HEK293 (cell line): ENCODE results near the gene NOBOX.

ENCODE experiments used
- CTCF ChIA-PET: fragments of 350-600 bp; formaldehyde crosslinking; extraction: SDS; loops from one replicate; lab custom pipeline; 2021; ENCODE audit warnings: antibody characterized with exemption; lab: Yijun Ruan, JAX
- POLR2A ChIA-PET: fragments of 300-600 bp; formaldehyde crosslinking; extraction: SDS; loops from one replicate; lab custom pipeline; 2020; ENCODE audit warnings: antibody characterized with exemption, inconsistent platforms; lab: Yijun Ruan, JAX
- H3K27ac ChIP-seq: fragments of 200-500 bp; sonication (Bioruptor generic); 2 replicates; pipeline ENCODE4 v1.5.1; 2014; ENCODE audit warnings: low read depth, low read length, control low read depth, inconsistent platforms; ENCODE audit errors: extremely low read depth
- H3K36me3 ChIP-seq, 2 experiments: fragments of 200-500 bp in 1 of 2; sonication (Bioruptor generic) in 1 of 2; 1 replicate in 1 of 2; 2 replicates in 1 of 2; pipeline ENCODE4 v1.5.1; 2014 to 2017; ENCODE audit warnings: inconsistent platforms in 2 of 2, low read length in 2 of 2; ENCODE audit not compliant: control insufficient read depth in 2 of 2, insufficient read depth in 1 of 2
- H3K4me1 ChIP-seq: fragments of 200-500 bp; sonication (Bioruptor generic); 2 replicates; pipeline ENCODE4 v1.5.1; 2014; ENCODE audit warnings: mild to moderate bottlenecking, low read length, inconsistent platforms; ENCODE audit not compliant: control insufficient read depth, insufficient read depth
- H3K4me3 ChIP-seq: 2 replicates; pipeline ENCODE4 v1.5.1; 2011; ENCODE audit warnings: low read depth, mild to moderate bottlenecking, control low read depth, low read length, moderate library complexity
- H3K9me3 ChIP-seq: fragments of 200-500 bp; sonication (Bioruptor generic); 2 replicates; pipeline ENCODE4 v1.5.1; 2014; ENCODE audit warnings: low read depth, low read length, inconsistent platforms; ENCODE audit not compliant: control insufficient read depth, insufficient read depth
- CTCF ChIP-seq: fragments of 450-650 bp; formaldehyde crosslinking; IDR thresholded peaks from 2 replicates; pipeline ENCODE4 v1.5.1; 2016; ENCODE audit warnings: missing biosample characterization, missing genetic modification characterization
- ELK4 ChIP-seq: IDR thresholded peaks from 2 replicates; pipeline ENCODE4 v1.6.1; 2011; ENCODE audit warnings: mild to moderate bottlenecking, low read depth, low read length, borderline replicate concordance
- FEZF1 ChIP-seq: fragments of 450-650 bp; formaldehyde crosslinking; IDR thresholded peaks from 2 replicates; pipeline ENCODE4 v1.5.1; 2016; ENCODE audit warnings: missing biosample characterization, missing genetic modification characterization
- HOXC10 ChIP-seq: sonication (generic); formaldehyde crosslinking; IDR thresholded peaks from 2 replicates; pipeline ENCODE4 v1.8.1; 2023; ENCODE audit warnings: mild to moderate bottlenecking, missing genetic modification reagents
- KLF7 ChIP-seq: fragments of 450-650 bp; formaldehyde crosslinking; IDR thresholded peaks from 2 replicates; pipeline ENCODE4 v1.5.1; 2016; ENCODE audit warnings: missing biosample characterization, missing genetic modification characterization, borderline replicate concordance
- PRDM4 ChIP-seq: fragments of 450-650 bp; formaldehyde crosslinking; IDR thresholded peaks from 2 replicates; pipeline ENCODE4 v1.5.1; 2017; ENCODE audit warnings: missing biosample characterization, missing genetic modification characterization
- RBAK ChIP-seq: fragments of 450-650 bp; formaldehyde crosslinking; IDR thresholded peaks from 2 replicates; pipeline ENCODE4 v1.5.1; 2016; ENCODE audit warnings: missing biosample characterization, missing genetic modification characterization
- SALL2 ChIP-seq: fragments of 450-650 bp; formaldehyde crosslinking; IDR thresholded peaks from 2 replicates; pipeline ENCODE4 v1.5.0; 2017; ENCODE audit warnings: missing biosample characterization, mild to moderate bottlenecking, missing genetic modification characterization, borderline replicate concordance
- SP3 ChIP-seq: fragments of 450-650 bp; formaldehyde crosslinking; IDR thresholded peaks from 2 replicates; pipeline ENCODE4 v1.5.1; 2016; ENCODE audit warnings: missing biosample characterization, missing genetic modification characterization
- TRIM28 ChIP-seq: IDR thresholded peaks from 2 replicates; pipeline ENCODE4 v1.6.1; 2011; ENCODE audit warnings: low read length, control low read depth, borderline replicate concordance
- TSHZ1 ChIP-seq: fragments of 450-650 bp; formaldehyde crosslinking; IDR thresholded peaks from 2 replicates; pipeline ENCODE4 v1.5.1; 2016; ENCODE audit warnings: missing biosample characterization, missing genetic modification characterization, borderline replicate concordance
- YY1 ChIP-seq: fragments of 450-650 bp; formaldehyde crosslinking; IDR thresholded peaks from 2 replicates; pipeline ENCODE4 v1.5.1; 2018; ENCODE audit warnings: missing biosample characterization, missing genetic modification characterization
- ZFP69B ChIP-seq: fragments of 450-650 bp; formaldehyde crosslinking; IDR thresholded peaks from 2 replicates; pipeline ENCODE4 v1.5.1; 2016; ENCODE audit warnings: missing biosample characterization, missing genetic modification characterization
- ZNF140 ChIP-seq: fragments of 450-650 bp; formaldehyde crosslinking; IDR thresholded peaks from 2 replicates; pipeline ENCODE4 v1.5.1; 2016; ENCODE audit warnings: missing biosample characterization, missing genetic modification characterization
- ZNF2 ChIP-seq: fragments of 450-650 bp; formaldehyde crosslinking; IDR thresholded peaks from 2 replicates; pipeline ENCODE4 v1.5.1; 2016; ENCODE audit warnings: missing biosample characterization, missing genetic modification characterization
- ZNF202 ChIP-seq: fragments of 450-650 bp; formaldehyde crosslinking; IDR thresholded peaks from 2 replicates; pipeline ENCODE4 v1.5.1; 2016; ENCODE audit warnings: missing biosample characterization, missing genetic modification characterization, borderline replicate concordance
- ZNF362 ChIP-seq: fragments of 450-650 bp; formaldehyde crosslinking; IDR thresholded peaks from 2 replicates; pipeline ENCODE4 v1.5.1; 2016; ENCODE audit warnings: missing biosample characterization, missing genetic modification characterization
- ZNF488 ChIP-seq: fragments of 450-650 bp; formaldehyde crosslinking; IDR thresholded peaks from 2 replicates; pipeline ENCODE4 v1.5.1; 2016; ENCODE audit warnings: missing biosample characterization, missing genetic modification characterization
- ZNF513 ChIP-seq: fragments of 450-650 bp; IDR thresholded peaks from 2 replicates; pipeline ENCODE4 v1.5.1; 2018; ENCODE audit warnings: missing biosample characterization, missing genetic modification characterization
- ZNF623 ChIP-seq: fragments of 450-650 bp; formaldehyde crosslinking; IDR thresholded peaks from 2 replicates; pipeline ENCODE4 v1.5.1; 2016; ENCODE audit warnings: missing biosample characterization, missing genetic modification characterization
- ZNF645 ChIP-seq: fragments of 450-650 bp; formaldehyde crosslinking; IDR thresholded peaks from 2 replicates; pipeline ENCODE4; 2016; ENCODE audit warnings: missing biosample characterization, missing genetic modification characterization
- ZNF654 ChIP-seq: fragments of 450-650 bp; formaldehyde crosslinking; IDR thresholded peaks from 2 replicates; pipeline ENCODE4 v1.5.1; 2016; ENCODE audit warnings: low read depth, missing biosample characterization, missing genetic modification characterization
- ZNF701 ChIP-seq: fragments of 450-650 bp; formaldehyde crosslinking; IDR thresholded peaks from 2 replicates; pipeline ENCODE4 v1.5.1; 2016; ENCODE audit warnings: missing biosample characterization, missing genetic modification characterization

Gene NOBOX

GRCh38 chr7:144391823-144392255 is 11.7 kb downstream of the NOBOX start:
- no peaks in the 10 kb centered on the region for H3K36me3 ChIP-seq
- POLR2A ChIA-PET = no interaction called here
- no peaks in the 10 kb centered on the region for H3K9me3 ChIP-seq
- H3K27ac ChIP-seq = no peak overlapping the region
- H3K4me3 ChIP-seq = no peak overlapping the region
- peaks cover 3% of the 10 kb centered on the region; the same call in 1 of the 2 replicates for H3K4me1 ChIP-seq
- TF ChIP-seq ZNF623 (tag by site-specific recombination) (no peak), TSHZ1 (tag by site-specific recombination) (no peak), CTCF (peak; percentile 69), ZNF645 (tag by site-specific recombination) (no peak), ZNF140 (tag by site-specific recombination) (no peak), ZNF513 (tag by site-specific recombination) (peak; percentile 25; the same call in 1 of the 2 replicates), ZNF654 (tag by site-specific recombination) (peak; percentile 100), ZFP69B (tag by site-specific recombination) (no peak), RBAK (no peak), TRIM28 (no peak), ZNF701 (tag by site-specific recombination) (no peak), SP3 (tag by site-specific recombination) (no peak), YY1 (no peak), ZNF2 (tag by site-specific recombination) (no peak; the same call in 1 of the 2 replicates), ZNF202 (tag by site-specific recombination) (no peak), FEZF1 (no peak), HOXC10 (no peak), ELK4 (no peak), KLF7 (tag by site-specific recombination) (no peak), ZNF488 (tag by site-specific recombination) (no peak), SALL2 (tag by site-specific recombination) (no peak), PRDM4 (tag by site-specific recombination) (no peak), ZNF362 (peak; percentile 68; the same call in 1 of the 2 replicates)
- CTCF ChIA-PET = interaction anchor here (0.6 to 2.7 kb wide), 16 partner anchors 9 to 1212 kb away, joined by 3 to 10 read pairs (median 4); no protein-coding TSS in a partner anchor
